Measurements from ENCODE around the gene SLITRK1.

DNA sequence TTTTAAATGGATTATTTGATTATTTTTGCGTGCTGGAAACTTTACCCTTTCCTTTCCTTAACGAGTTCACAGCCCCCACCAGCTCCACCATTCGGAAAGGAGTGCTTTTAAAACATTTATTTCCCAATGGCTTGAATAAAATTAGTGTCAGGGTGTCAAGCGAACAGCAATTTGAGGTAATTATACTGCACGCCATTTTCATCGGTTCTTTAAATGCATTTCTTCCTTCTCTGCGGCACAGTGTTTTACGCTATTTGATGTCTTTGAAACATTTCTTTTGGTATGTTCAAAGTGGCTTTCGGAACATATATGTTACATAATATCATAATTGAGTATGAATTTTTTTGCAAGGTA, 309 bp upstream of the SLITRK1 start:
- no peak for TF ChIP-seq CTCF (conservative IDR thresholded peaks at IDR 0.05; ENCODE audit: low read depth, low read length)
- no peak for TF ChIP-seq EZH2 (IDR thresholded peaks at IDR 0.05; ENCODE audit: low read length, unreplicated experiment)

Measured in PC-3 (cell line).